Measurements from ENCODE around the gene TOMM34. TPM values are rescaled to one million over a fixed set of nuclear protein-coding genes. Genes with fewer than 3 reads are reported as not detected.

TOMM34 gene
- total and polyA plus RNA-seq, 2 of the 13 experiments (the other 11 are each of a cell fraction or from before 2014, with no cell fraction given), result 36.2 to 52.0 TPM

DNA sequence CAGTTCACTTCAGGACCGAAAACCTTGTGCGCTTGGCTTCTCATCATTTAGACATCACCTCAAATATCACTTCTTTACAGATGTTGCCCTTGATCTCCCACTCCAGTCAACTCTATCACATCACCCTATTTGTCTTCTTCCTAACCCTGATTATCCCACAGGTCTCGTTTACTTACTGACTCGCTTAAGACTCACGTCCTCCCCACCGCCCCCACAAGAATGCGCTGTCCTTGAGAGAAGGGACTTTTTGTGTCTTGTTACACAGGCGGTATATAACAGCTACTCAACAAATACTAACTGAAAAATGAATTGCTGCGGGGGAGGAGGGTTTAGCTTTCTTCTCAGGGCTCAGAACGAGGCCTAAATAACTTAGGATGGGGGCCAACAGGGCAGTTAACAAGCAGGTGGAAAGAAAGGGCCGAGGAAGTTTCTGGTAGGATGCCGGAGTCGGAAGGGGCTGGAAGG, 527 bp downstream of the TOMM34 start (continued):
- TF ChIP-seq, protein P1, sequence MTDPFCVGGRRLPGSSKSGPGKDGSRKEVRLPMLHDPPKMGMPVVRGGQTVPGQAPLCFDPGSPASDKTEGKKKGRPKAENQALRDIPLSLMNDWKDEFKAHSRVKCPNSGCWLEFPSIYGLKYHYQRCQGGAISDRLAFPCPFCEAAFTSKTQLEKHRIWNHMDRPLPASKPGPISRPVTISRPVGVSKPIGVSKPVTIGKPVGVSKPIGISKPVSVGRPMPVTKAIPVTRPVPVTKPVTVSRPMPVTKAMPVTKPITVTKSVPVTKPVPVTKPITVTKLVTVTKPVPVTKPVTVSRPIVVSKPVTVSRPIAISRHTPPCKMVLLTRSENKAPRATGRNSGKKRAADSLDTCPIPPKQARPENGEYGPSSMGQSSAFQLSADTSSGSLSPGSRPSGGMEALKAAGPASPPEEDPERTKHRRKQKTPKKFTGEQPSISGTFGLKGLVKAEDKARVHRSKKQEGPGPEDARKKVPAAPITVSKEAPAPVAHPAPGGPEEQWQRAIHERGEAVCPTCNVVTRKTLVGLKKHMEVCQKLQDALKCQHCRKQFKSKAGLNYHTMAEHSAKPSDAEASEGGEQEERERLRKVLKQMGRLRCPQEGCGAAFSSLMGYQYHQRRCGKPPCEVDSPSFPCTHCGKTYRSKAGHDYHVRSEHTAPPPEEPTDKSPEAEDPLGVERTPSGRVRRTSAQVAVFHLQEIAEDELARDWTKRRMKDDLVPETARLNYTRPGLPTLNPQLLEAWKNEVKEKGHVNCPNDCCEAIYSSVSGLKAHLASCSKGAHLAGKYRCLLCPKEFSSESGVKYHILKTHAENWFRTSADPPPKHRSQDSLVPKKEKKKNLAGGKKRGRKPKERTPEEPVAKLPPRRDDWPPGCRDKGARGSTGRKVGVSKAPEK (CRISPR knock-in tag; IDR thresholded peaks at IDR 0.05; ENCODE audit: borderline replicate concordance), result peak; percentile 7; the same call in 1 of the 2 replicates

DNA sequence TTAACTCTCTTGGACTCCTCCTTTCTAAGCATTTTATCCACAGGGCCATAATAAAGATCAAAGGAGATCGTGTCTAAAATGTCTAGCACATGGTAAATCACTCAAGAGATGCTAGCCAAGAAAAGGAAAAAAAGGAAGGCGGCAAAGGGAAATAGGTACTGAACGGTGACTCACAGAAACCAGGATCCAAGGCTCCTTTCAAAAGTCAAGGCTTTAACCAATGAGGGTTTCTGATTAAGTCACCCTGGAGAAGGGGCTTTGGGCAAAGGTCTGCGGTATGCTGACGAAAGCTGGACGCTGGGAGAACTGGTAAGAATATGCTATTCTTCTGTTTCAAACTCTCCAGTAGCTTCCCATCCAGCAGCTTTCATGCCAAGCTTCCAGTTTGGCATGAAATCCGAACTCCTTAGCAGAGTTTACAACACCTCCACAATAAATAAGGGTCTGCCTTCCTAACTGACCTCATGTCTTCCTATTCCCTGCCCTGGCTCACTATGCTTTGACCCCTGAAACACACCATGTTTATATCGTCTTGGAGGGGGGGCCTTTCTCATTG, 1.0 kb downstream of the TOMM34 start:
- peaks cover 55% of the 10 kb centered on the region for H3K4me1 ChIP-seq (ENCODE audit: insufficient read depth, low read length)
- no peak overlapping the region for H2AFZ ChIP-seq (ENCODE audit: low read length)
- peaks cover 19 to 30% of the 10 kb centered on the region in 2 experiments for H3K36me3 ChIP-seq (replicated peaks in 1 of 2; ENCODE audit: control insufficient read depth in 1 of 2, insufficient read depth in 2 of 2, low read length in 2 of 2)
- H3K27ac ChIP-seq (ENCODE audit: extremely low read length, insufficient read depth, low read length), result peak overlapping the region; percentile 8
- intact Hi-C loops (cut with micrococcal nuclease; ENCODE audit: unreplicated experiment), result no loop called here
- H4K20me1 ChIP-seq (ENCODE audit: insufficient read depth, low read length), result no peaks in the 10 kb centered on the region; the same call in 1 of the 2 replicates
- ChIA-PET CTCF (ENCODE audit: low intra/inter-chr PET ratio, low total read pairs) (no interaction called here), POLR2A (interaction anchor here (1.0 to 3.7 kb wide), 8 partner anchors 10 to 119 kb away, joined by 3 to 33 read pairs (median 9); partner anchors contain the start of genes PABPC1L and YWHAB)
- H3K4me2 ChIP-seq (ENCODE audit: low read depth, low read length), result peak overlapping the region; percentile 96
- peak overlapping the region; percentile 80 for H3K9ac ChIP-seq (ENCODE audit: insufficient read depth, low read depth, low read length)
- ATAC-seq (no peak), DNase-seq (ENCODE audit: low spot score) (no peak), FAIRE-seq (no peak)
- peaks cover 27% of the 10 kb centered on the region for H3K79me2 ChIP-seq (ENCODE audit: insufficient read depth, low read length)
- in situ Hi-C loops (cut with HindIII; ENCODE audit: extremely low pct_ligation_motif_present, low pct_unique_long_range_greater_than_20kb), result no loop called here
- TF ChIP-seq, protein P2, sequence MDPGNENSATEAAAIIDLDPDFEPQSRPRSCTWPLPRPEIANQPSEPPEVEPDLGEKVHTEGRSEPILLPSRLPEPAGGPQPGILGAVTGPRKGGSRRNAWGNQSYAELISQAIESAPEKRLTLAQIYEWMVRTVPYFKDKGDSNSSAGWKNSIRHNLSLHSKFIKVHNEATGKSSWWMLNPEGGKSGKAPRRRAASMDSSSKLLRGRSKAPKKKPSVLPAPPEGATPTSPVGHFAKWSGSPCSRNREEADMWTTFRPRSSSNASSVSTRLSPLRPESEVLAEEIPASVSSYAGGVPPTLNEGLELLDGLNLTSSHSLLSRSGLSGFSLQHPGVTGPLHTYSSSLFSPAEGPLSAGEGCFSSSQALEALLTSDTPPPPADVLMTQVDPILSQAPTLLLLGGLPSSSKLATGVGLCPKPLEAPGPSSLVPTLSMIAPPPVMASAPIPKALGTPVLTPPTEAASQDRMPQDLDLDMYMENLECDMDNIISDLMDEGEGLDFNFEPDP (CRISPR knock-in tag; conservative IDR thresholded peaks at IDR 0.05), result 0 out of 2 replicates have a peak, but pooled peaks have one; percentile 23
- TF ChIP-seq SMAD3 (CRISPR knock-in tag; IDR thresholded peaks at IDR 0.05) (0 out of 2 replicates have a peak, but pooled peaks have one; percentile 14), ZNF232 (CRISPR knock-in tag; IDR thresholded peaks at IDR 0.05; ENCODE audit: borderline replicate concordance) (no peak), DNMT3B (CRISPR knock-in tag; conservative IDR thresholded peaks at IDR 0.05) (0 out of 2 replicates have a peak, but pooled peaks have one; percentile 39), ZNF256 (CRISPR knock-in tag; conservative IDR thresholded peaks at IDR 0.05) (no peak)
- H3K27me3 ChIP-seq (ENCODE audit: control insufficient read depth in 1 of 2, insufficient read depth in 2 of 2, low read length in 2 of 2), result no peaks in the 10 kb centered on the region
- no TSS peak for BruUV-seq (replicated peaks)
- peak overlapping the region; percentile 83 to 94 (median 90) for H3K4me3 ChIP-seq (replicated peaks in 1 of 3; ENCODE audit: insufficient read depth in 1 of 3, low read depth in 2 of 3, low read length in 3 of 3)
- no peaks in the 10 kb centered on the region for H3K9me3 ChIP-seq (ENCODE audit: low read length)
- WGBS (ENCODE audit: low lambda C conversion rate), result 48% methylated on average over 8 of the region's 8 CpGs
